Measurements from ENCODE around the gene CD163.
"Not testable (repeated sequence)": the region's sequence is repeated elsewhere in the genome, so short reads cannot be mapped to it uniquely, and the experiment has no call there.

The CD163 gene

DNA sequence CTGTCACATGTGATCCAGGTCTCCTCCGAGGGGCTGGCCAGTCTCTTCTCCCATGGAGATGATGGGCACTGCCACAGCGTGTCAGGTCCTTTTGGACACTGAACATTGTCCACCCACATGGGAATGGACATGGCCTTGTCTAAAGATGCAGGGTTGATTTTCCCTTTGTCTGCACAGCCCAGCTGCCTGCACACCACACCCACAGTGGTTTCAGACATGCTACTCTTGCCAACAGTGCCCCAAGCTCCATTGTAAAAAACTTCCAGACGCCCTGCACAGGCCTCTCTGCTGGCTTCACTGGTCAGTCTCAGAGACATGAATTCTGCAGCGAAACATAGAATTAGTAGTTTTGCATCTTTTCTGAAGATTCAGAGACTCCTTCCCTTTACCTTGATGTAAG lies 18.5 kb downstream of the CD163 start:
- TF ChIP-seq POLR2A (IDR thresholded peaks at IDR 0.05; ENCODE audit: low read length) (no peak), GATA1 (IDR thresholded peaks at IDR 0.05; ENCODE audit: low read depth, low read length) (no peak)
- no peak for DNase-seq

DNA sequence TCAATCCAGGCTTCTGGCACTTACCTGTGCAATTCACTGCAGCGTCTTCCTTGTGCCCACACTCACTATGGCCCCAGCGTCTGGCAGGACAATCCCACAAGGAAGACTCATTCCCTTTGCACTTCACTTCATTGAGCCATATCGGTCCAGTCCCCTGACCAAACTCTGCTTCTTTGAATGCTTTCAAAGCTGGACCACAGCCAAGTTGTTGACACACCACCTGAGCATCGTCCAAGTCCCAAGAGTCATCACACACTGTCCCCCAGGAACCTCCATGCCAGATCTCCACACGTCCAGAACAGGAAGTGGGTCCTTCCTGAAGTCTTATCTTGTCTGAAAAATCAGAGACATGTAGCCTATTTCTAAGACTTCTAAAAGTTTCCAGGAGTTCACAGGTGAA lies 20.2 kb downstream of the CD163 start:
- no peak for TF ChIP-seq POLR2A (IDR thresholded peaks at IDR 0.05; ENCODE audit: low read length)
- no peak for TF ChIP-seq GATA1 (IDR thresholded peaks at IDR 0.05; ENCODE audit: low read depth, low read length)
- DNase-seq = peak in 1 of 2 experiments; percentile 3

DNA sequence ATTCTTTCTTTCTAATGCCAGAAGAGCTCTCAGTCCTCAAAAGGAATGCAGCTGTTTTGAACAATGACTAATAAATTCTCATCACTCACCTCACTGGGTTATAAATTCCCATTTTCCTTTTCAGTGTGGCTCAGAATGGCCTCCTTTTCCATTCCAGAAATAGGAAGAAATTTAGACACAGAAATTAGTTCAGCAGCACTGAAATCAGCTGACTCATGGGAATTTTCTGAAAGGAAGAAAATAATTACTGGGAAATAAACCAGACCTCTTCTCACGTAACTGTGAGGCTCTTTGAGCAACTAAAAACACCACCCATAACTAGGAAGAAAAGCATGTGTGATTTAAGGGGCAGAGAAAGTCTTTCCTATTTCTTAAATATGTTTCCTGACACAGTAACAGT lies 23.8 kb downstream of the CD163 start:
- DNase-seq = no peak
- TF ChIP-seq POLR2A (IDR thresholded peaks at IDR 0.05; ENCODE audit: low read length) (no peak), GATA1 (IDR thresholded peaks at IDR 0.05; ENCODE audit: low read depth, low read length) (no peak)

DNA sequence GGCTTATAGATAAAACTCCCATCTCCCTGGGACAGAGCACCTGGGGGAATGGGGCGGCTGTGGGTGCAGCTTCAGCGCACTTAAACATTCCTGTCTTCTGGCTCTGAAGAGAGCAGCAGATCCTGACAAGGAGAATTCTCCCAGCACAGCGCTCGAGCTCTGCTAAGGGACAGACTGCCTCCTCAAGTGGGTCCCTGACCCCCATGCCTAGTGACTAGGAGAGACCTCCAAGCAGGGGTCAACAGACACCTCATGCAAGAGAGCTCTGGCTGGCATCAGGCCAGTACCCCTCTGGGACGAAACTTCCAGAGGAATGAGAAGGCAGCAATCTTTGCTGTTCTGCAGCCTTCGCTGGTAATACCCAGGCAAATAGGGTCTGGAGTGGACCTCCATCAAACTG lies 31.5 kb downstream of the CD163 start:
- TF ChIP-seq POLR2A (IDR thresholded peaks at IDR 0.05; ENCODE audit: low read length) (no peak), GATA1 (IDR thresholded peaks at IDR 0.05; ENCODE audit: low read depth, low read length) (no peak)
- no peak for DNase-seq

DNA sequence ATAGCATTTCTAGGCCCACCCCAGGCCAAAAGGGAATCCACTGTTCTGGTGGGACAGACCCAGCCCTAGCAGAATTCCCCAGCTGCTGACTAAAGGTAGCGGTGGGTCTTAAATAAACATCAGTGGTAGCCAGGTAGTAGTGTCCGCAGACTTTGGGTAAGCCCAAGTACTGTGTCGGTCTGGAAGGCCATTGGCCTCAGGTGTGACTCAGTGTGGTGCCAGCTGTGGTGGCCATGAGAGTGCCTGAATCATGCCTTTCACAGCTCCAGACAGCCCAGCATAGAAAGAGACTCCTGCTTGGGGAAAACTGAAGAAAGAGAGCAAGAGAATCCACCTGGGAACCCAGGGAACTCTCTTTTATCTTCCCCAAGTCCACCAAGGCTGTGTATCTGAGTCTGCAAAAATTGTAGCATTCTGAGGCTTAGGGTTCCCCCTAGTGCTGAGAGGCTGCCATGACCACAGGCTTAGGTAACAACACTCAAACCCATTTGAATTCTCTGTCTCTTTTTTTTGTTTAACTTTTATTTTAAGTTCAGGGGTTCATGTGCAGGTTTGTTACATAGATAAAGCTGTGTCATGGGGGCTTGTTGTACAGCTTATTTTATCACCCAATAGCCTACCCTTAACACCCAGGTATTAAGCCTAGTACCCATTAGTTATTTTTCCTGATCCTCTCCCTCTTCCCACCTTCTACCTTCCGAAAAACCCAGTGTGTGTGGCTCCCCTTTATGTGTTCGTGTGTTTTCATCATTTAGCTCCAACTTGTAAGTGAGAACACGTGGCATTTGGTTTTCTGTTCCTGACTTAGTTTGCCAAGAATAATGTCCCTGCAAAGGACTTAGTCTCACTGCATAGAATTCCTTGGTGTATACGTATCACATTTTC lies 43.0 kb downstream of the CD163 start:
- DNase-seq = peak; percentile 56 to 78
- no peak for TF ChIP-seq POLR2A (IDR thresholded peaks at IDR 0.05; ENCODE audit: low read length)
- no peak for TF ChIP-seq GATA1 (IDR thresholded peaks at IDR 0.05; ENCODE audit: low read depth, low read length)

DNA sequence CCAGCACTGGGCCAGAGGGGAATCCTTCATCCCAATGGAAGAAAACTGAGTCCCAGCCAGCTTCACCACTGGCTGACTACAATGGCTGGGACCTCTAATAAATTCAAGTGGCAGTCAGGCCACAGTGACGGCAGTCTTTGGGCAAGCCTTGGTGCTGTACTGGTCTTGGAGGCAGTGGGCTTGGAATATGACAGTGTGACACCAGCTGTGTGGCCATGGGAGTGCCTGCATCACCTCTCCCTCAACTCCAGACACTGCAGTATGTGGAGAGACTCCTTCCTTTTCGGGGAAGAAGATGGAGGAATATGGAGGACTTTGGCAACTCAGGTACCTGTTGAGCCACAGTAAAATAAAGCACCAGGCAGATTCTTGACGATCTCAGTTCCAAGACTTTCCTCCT lies 43.6 kb downstream of the CD163 start:
- DNase-seq = no peak
- TF ChIP-seq GATA1 (IDR thresholded peaks at IDR 0.05; ENCODE audit: low read depth, low read length) (no peak), POLR2A (IDR thresholded peaks at IDR 0.05; ENCODE audit: low read length) (no peak)

DNA sequence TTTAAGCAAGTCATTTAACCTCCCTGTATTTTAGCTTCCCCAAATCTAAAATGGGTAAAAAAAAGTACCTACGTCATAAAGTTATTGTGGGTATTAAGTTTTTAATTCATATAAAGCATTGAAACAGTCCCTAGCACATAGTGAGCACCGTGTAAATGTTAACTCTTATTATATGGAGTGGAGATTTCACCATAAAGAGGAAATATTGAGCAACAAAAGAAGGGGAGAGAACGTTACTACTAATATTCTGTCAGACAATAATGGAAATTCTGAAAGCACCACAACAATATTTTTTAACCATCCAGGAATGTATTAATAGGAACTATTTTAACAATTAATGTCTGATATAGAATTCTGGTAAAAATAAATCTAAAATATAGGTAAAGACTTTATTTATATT lies 51.8 kb downstream of the CD163 start:
- TF ChIP-seq GATA1 (IDR thresholded peaks at IDR 0.05; ENCODE audit: low read depth, low read length) = no peak
- TF ChIP-seq POLR2A (IDR thresholded peaks at IDR 0.05; ENCODE audit: low read length) = no peak
- DNase-seq = no peak

DNA sequence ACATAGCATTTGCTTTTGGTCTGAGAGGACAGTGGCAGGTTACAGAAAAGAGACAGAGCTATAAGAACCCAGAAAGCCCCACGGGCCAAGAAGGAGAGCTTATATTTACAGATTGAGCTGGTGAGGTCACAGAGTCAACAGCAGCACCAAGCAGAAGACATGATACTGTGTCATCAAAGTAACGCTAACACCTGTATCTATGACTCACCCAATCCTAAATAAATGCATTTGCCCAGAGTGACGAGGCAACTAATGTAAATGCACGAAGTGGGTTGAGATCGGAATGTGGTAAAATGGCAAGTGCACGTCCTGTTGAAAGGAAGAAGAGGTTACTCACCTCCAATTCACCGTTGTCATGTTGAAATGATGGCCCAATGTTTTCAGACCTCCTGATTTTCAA lies 52.9 kb downstream of the CD163 start:
- no peak for DNase-seq
- TF ChIP-seq POLR2A (IDR thresholded peaks at IDR 0.05; ENCODE audit: low read length) (no peak), GATA1 (IDR thresholded peaks at IDR 0.05; ENCODE audit: low read depth, low read length) (no peak)

DNA sequence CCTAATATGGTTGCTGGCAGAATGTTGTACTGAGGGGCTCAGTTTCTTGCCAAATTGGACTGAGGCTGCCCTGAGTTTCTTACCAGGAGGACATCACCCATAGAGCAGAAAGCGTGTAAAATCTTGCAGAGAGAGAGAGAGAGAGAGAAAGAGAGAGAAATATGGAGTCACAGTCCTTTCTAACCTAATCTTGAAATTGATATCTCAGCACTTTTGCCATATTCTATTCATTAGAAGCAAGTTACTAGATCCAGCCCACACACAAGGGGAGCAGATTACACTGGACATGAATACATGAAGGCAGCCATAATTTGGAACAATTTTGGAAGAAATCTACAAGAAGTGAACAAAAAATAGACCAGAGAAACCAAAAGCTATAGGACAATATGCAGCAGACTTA lies 55.5 kb downstream of the CD163 start:
- no peak for DNase-seq
- TF ChIP-seq GATA1 (IDR thresholded peaks at IDR 0.05; ENCODE audit: low read depth, low read length) = no peak
- TF ChIP-seq POLR2A (IDR thresholded peaks at IDR 0.05; ENCODE audit: low read length) = no peak

DNA sequence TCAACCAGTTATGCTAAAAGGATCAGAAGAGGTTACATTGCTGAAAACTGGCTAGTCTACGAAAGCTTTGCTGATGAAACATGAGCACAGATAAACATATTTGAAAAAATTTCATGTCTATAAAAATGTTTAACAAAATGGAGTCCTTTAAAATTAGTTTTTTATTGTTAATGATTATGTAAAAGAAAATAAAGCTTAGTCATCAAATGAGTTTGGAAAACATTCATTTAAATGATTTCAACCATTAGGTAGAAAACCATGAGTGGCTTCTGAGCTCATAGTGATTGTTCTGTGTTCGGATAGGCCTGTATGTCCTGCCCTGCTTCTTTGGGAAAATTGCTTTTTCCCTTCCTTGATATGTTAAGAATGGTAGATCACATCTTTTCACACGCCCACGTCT lies 59.0 kb downstream of the CD163 start:
- no peak for DNase-seq
- TF ChIP-seq POLR2A (IDR thresholded peaks at IDR 0.05; ENCODE audit: low read length) (no peak), GATA1 (IDR thresholded peaks at IDR 0.05; ENCODE audit: low read depth, low read length) (no peak)

DNA sequence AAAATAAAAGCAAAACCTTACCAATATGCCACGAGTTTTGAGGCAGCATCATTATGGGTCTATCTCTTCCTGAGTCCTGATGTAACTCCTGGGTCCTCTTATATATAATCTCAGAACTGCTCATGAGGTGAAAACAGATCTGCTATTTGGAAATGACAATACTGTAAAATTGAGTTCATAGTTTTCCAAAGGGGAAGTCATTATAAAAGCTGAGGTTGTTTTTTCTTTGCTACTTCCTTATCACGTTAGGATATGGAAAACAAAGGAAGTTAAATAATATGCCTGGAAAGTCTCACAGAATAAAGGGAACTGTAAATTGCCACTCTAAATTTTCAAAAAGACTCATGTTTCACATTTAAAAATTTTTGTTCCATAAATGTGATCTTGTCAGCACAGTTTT lies 59.5 kb downstream of the CD163 start, which contains the start of gene CD163L1:
Gene CD163L1 (minus strand): TSS at position 78 of the 400 bp plus-strand sequence. CDS start 26 bp downstream, at position 52.
- DNase-seq = no peak
- no peak for TF ChIP-seq GATA1 (IDR thresholded peaks at IDR 0.05; ENCODE audit: low read depth, low read length)
- TF ChIP-seq POLR2A (IDR thresholded peaks at IDR 0.05; ENCODE audit: low read length) = no peak

DNA sequence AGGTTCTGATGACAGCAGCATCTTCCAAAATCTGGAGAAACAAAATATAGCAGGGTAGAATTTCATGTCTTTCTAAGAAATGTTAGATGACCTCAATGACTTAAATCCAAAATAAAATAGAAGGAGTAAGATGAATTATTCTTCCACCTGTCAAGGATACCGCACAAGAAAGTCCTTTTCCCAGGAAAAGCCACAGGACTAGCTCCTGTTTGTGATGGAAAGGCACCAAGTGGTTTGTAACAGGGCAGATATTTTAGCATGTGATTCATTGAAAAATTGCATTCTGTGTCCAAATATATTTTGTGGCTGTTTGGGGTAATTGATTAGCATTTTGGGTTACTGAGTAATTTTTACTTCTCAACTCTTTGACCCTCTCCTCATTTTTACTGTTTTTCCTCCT lies 62.4 kb downstream of the CD163 start:
- DNase-seq = no peak
- no peak for TF ChIP-seq GATA1 (IDR thresholded peaks at IDR 0.05; ENCODE audit: low read depth, low read length)
- TF ChIP-seq POLR2A (IDR thresholded peaks at IDR 0.05; ENCODE audit: low read length) = no peak

DNA sequence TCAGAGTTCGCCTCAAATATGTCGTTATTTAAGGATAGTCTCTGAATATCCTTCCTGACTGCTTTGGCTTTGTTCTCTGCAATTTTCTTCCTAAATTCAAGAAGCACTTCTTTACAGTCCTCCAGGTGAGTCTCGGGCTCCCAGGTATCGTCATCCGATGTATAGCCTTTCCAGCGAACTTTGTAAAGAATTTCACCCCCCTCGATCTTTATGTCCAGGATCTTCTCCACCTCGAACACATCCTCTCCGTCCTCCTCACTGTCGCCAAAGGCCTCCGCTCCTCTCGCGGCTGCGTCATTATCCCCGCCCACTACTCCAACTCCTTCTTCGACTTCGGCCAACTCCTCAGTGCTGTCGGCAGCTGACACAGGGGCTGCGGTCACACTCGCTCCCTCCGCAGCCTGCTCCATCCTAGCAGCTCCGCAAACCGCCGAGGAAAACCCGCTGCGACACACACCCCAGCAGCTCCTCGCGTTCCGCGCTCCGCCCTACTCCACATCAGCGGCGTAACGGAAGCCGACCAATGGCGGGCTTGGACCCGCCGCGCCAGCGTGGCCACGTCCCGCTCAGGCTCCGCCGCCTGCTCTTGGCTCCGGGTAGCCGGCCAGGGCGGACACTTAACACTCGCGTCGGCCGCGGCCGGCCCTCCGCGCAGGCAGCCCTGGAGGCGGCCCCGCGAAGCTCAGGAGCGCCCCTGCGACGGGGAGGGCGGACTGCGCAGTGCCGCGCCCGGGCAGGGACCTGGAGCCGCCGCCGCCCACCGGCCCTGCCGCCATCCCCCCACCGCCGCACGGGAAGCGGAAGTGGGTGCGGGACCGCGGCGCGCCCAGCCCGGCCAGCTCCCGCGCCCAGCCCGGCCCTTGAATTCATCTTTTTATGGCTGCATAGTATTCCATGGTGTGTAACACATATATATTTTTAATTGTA lies 63.7 kb downstream of the CD163 start:
- TF ChIP-seq GATA1 (IDR thresholded peaks at IDR 0.05; ENCODE audit: low read depth, low read length) (no peak), POLR2A (IDR thresholded peaks at IDR 0.05; ENCODE audit: low read length) (no peak)
- peak; percentile 72 to 76 for DNase-seq

DNA sequence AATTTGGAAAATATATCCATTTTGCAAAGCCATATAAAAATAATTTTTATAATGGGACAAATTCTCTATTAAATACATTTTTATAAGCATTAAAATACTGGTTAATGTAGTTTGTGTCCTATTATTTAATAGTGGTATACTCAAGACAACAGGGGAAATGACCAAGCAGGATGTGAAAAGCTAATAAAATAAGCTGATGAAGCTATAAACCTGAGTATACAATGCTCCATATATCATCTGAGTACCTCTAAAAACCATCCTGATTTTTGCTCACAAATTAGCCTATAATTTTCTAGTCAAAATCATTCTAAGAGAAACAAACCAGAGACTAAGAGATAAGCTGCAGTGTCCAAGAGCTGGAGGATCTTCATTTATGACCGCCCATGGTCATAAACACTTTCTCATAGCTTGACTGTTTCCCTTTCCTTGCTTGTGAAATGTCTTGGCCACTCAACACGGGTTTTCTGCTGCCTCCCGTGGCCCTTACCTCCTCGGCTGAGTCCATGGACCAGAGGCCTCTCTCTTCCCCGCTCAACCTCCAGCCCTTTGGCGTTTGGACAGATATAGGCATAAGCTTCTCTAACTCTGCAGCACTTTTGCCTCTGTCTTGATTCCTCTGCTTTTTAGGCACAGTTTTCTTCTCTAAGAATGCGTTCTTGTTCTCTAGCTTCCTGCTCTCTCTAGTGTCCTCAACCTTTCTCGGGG lies 65.1 kb downstream of the CD163 start:
- peak; percentile 7 to 21 for DNase-seq

DNA sequence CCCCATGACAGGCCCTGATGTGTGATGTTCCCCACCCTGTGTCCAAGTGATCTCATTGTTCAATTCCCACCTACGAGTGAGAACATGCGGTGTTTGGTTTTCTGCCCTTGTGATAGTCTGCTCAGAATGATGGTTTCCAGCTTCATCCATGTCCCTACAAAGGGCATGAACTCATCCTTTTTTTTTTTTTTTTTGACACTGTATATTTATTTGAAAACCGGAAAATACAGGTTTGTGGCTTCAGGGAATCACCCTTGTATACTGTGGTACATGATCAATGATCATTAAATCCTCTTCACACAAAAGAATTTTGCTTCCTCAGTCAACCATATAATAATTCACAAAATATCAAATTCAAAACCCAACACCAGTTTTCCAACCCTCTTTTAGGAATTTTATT lies 66.1 kb downstream of the CD163 start:
- not testable (repeated sequence) for DNase-seq
